GM06990 (cell line): Measurements from ENCODE around the gene HOXC11.

Experiments
- DNase-seq: peaks from one replicate; pipeline ENCODE4 v3.0.0-alpha.2; 2011; ENCODE audit not compliant: insufficient read length; ENCODE audit errors: extremely low read depth
- H3K27me3 ChIP-seq: replicated peaks from 2 replicates; pipeline ENCODE4 v1.6.0; 2011; ENCODE audit warnings: low read length; ENCODE audit not compliant: control insufficient read depth, insufficient read depth
- H3K36me3 ChIP-seq: 2 replicates; pipeline ENCODE4 v1.5.1; 2011; ENCODE audit warnings: low read length; ENCODE audit not compliant: control insufficient read depth, insufficient read depth
- H3K4me3 ChIP-seq: replicated peaks from 2 replicates; pipeline ENCODE4 v1.5.1; 2011; ENCODE audit warnings: low read depth, mild to moderate bottlenecking, control low read depth, low read length
- CTCF ChIP-seq: IDR thresholded peaks from 2 replicates; pipeline ENCODE4 v1.5.1; 2011; ENCODE audit warnings: low read length, control low read depth, mild to moderate bottlenecking, inconsistent platforms; ENCODE audit not compliant: insufficient read depth, poor library complexity, severe bottlenecking

The HOXC11 gene

GRCh38 chr12:54008260-54008552, 35.3 kb downstream of the HOXC11 start:
- no peak for TF ChIP-seq CTCF
- Histone ChIP-seq H3K36me3 (no peaks in the 10 kb centered on the region), H3K4me3 (no peak overlapping the region), H3K27me3 (peaks cover 1% of the 10 kb centered on the region; the same call in 1 of the 2 replicates)
- DNase-seq, result no peak

GRCh38 chr12:54009171-54010052, 36.5 kb downstream of the HOXC11 start:
- Histone ChIP-seq H3K4me3 (no peak overlapping the region; the same call in 1 of the 2 replicates), H3K27me3 (peaks cover 1% of the 10 kb centered on the region; the same call in 1 of the 2 replicates), H3K36me3 (no peaks in the 10 kb centered on the region)
- no peak for TF ChIP-seq CTCF
- no peak for DNase-seq

- peaks cover 1% of the 10 kb centered on the region for H3K27me3 ChIP-seq
- TF ChIP-seq CTCF, result no peak
- no peak overlapping the region for H3K4me3 ChIP-seq
- no peaks in the 10 kb centered on the region for H3K36me3 ChIP-seq
- DNase-seq, result no peak
These were observed 37.4 kb downstream of the HOXC11 start for GRCh38 chr12:54010053-54010971.

GRCh38 chr12:54010972-54011664, 38.2 kb downstream of the HOXC11 start:
- peaks cover 3% of the 10 kb centered on the region for H3K27me3 ChIP-seq
- no peak for DNase-seq

More at GRCh38 chr12:54010972-54011664, 38.2 kb downstream of the HOXC11 start:
- no peak for TF ChIP-seq CTCF
- Histone ChIP-seq H3K4me3 (no peak overlapping the region), H3K36me3 (no peaks in the 10 kb centered on the region)
